GM12864 (cell line): ENCODE measurements around the gene SAP30BP.

Experiments
- DNase-seq: peaks from one replicate; pipeline ENCODE4 v3.0.0-alpha.2; 2011; ENCODE audit warnings: low read depth
- H3K4me3 ChIP-seq: 2 replicates; pipeline ENCODE4 v1.5.1; 2011; ENCODE audit warnings: mild to moderate bottlenecking, low read depth, low read length, control low read depth
- TF ChIP-seq, protein P1 (sequence below): IDR thresholded peaks from 2 replicates; pipeline ENCODE4 v1.5.1; 2011; ENCODE audit warnings: low read depth, mild to moderate bottlenecking, moderate library complexity, low read length, control low read depth, inconsistent platforms; ENCODE audit errors: missing control alignments

SAP30BP gene

GRCh38 chr17:75751676-75752404 lies 84.7 kb downstream of the SAP30BP start:
- TF ChIP-seq, protein P1, sequence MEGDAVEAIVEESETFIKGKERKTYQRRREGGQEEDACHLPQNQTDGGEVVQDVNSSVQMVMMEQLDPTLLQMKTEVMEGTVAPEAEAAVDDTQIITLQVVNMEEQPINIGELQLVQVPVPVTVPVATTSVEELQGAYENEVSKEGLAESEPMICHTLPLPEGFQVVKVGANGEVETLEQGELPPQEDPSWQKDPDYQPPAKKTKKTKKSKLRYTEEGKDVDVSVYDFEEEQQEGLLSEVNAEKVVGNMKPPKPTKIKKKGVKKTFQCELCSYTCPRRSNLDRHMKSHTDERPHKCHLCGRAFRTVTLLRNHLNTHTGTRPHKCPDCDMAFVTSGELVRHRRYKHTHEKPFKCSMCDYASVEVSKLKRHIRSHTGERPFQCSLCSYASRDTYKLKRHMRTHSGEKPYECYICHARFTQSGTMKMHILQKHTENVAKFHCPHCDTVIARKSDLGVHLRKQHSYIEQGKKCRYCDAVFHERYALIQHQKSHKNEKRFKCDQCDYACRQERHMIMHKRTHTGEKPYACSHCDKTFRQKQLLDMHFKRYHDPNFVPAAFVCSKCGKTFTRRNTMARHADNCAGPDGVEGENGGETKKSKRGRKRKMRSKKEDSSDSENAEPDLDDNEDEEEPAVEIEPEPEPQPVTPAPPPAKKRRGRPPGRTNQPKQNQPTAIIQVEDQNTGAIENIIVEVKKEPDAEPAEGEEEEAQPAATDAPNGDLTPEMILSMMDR, result no peak
- H3K4me3 ChIP-seq, result no peak overlapping the region
- DNase-seq, result no peak

- DNase-seq, result no peak
- TF ChIP-seq, protein P1, result no peak
- H3K4me3 ChIP-seq, result no peak overlapping the region
Observed at GRCh38 chr17:75752405-75752709, 85.2 kb downstream of the SAP30BP start.

DNA sequence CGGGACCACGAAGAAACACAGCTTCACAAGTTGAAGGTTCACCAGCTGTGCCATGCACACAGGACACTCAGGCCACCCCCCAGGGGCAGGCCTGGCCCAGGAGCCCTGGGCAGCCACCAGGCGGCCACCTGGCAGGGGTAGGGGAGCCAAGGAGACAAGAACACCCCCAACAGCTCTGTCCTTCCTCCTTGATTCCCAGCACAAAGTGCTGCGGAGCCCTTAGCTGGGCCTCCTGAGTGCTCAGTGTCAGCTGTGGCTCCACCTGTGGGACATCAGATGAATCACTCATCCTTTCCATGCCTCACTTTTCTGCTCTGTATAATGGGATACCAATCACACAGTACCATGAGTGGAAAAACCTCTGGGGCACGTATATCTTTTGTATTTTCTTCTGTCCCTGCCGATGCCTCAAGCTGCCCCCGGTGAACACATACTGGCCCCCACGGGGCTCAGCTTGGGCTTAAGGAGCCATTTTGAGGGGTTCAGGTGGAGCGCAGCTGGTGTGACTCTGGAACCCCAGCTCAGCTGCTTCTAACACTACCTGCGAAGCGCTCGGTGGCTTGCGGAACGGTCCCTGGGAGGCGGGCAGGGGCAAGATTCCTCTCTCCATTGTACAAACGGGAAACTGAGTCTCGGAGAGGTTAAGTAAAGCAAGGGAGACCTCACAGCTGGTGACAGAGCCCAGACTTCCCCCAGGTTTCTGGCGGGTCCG lies 85.8 kb downstream of the SAP30BP start:
- TF ChIP-seq, protein P1, result peak; percentile 58
- DNase-seq, result no peak
- peak overlapping the region; percentile 57 for H3K4me3 ChIP-seq

GRCh38 chr17:75753514-75754377 lies 86.6 kb downstream of the SAP30BP start:
- no peak for DNase-seq
- peak overlapping the region; percentile 57 for H3K4me3 ChIP-seq
- TF ChIP-seq, protein P1, result peak; percentile 67

GRCh38 chr17:75754378-75755204 lies 87.5 kb downstream of the SAP30BP start:
- no peak for DNase-seq
- no peak overlapping the region for H3K4me3 ChIP-seq
- TF ChIP-seq, protein P1, result no peak

- no peak for DNase-seq
- no peak overlapping the region for H3K4me3 ChIP-seq
- TF ChIP-seq, protein P1, result no peak
Observed at GRCh38 chr17:75755205-75755901, 88.2 kb downstream of the SAP30BP start.
